ENCODE measurements around the gene CRELD2. TPM values are rescaled to one million over a fixed set of nuclear protein-coding genes. Genes with fewer than 3 reads are reported as not detected.

CRELD2 gene
- total RNA-seq, 4 donors from 2014 or later, result 44.8 to 80.4 (median 65.1) TPM

GRCh38 chr22:49930596-49931412 is 12.4 kb downstream of the CRELD2 start:
- Histone ChIP-seq H3K27ac (peak overlapping the region; percentile 22 to 98 (median 66)), H3K4me1 (peaks cover 0 to 63% (median 41%) of the 10 kb centered on the region in 4 donors)

GRCh38 chr22:49933236-49934159 is 15.1 kb downstream of the CRELD2 start:
- peak overlapping the region in 1 of 4 donors; percentile 60 for H3K4me3 ChIP-seq
- TF ChIP-seq EP300 (IDR thresholded peaks at IDR 0.05), result peak in 1 of 2 donors; percentile 91
- TF ChIP-seq CTCF (IDR thresholded peaks at IDR 0.05), result peak in 2 of 5 experiments; percentile 17 to 28
- TF ChIP-seq POLR2A (IDR thresholded peaks at IDR 0.05), result peak in 1 of 2 donors; percentile 40
- WGBS, 2 donors, result 67 to 76% methylated on average over 27 of the region's 27 CpGs
- no peaks in the 10 kb centered on the region for H3K9me3 ChIP-seq
- no peaks in the 10 kb centered on the region for H3K36me3 ChIP-seq
- peak; percentile 74 to 75 for DNase-seq (ENCODE audit: low spot score in 2 of 2)
- peak overlapping the region; percentile 91 to 98 (median 96) for H3K27ac ChIP-seq
- H3K27me3 ChIP-seq, result peaks cover 0 to 7% of the 10 kb centered on the region in 2 donors
- H3K4me1 ChIP-seq, result peaks cover 0 to 90% (median 61%) of the 10 kb centered on the region in 4 donors

More at GRCh38 chr22:49930596-49931412, 12.4 kb downstream of the CRELD2 start:
- Histone ChIP-seq H3K36me3 (peaks cover 0 to 16% (median 0%) of the 10 kb centered on the region in 3 donors), H3K4me3 (no peak overlapping the region), H3K27me3 (peaks cover 0 to 7% of the 10 kb centered on the region in 2 donors), H3K9me3 (no peaks in the 10 kb centered on the region)
- TF ChIP-seq CTCF (IDR thresholded peaks at IDR 0.05) (peak; percentile 48 to 74 (median 66)), EP300 (IDR thresholded peaks at IDR 0.05) (peak in 1 of 2 donors; percentile 82), POLR2A (IDR thresholded peaks at IDR 0.05) (no peak)
- 62 to 68% methylated on average over 12 to 13 of the region's 14 CpGs for WGBS, 2 donors
- peak; percentile 61 to 72 for DNase-seq (ENCODE audit: low spot score in 2 of 2)

- Histone ChIP-seq H3K27ac (peak overlapping the region; percentile 91 to 98 (median 96)), H3K4me1 (peaks cover 0 to 93% (median 61%) of the 10 kb centered on the region in 4 donors), H3K27me3 (no peaks in the 10 kb centered on the region), H3K4me3 (peak overlapping the region; percentile 39 to 60 (median 52)), H3K36me3 (no peaks in the 10 kb centered on the region), H3K9me3 (no peaks in the 10 kb centered on the region)
- WGBS, 2 donors, result 60 to 77% methylated on average over 13 to 21 of the region's 24 CpGs
- TF ChIP-seq EP300 (IDR thresholded peaks at IDR 0.05) (peak in 1 of 2 donors; percentile 67), CTCF (IDR thresholded peaks at IDR 0.05) (no peak), POLR2A (IDR thresholded peaks at IDR 0.05) (no peak)
- DNase-seq (ENCODE audit: low spot score in 2 of 2), result peak in 1 of 2 donors; percentile 37
Observed at GRCh38 chr22:49934160-49934890, 15.9 kb downstream of the CRELD2 start.

- peak; percentile 62 to 78 for DNase-seq (ENCODE audit: low spot score in 2 of 2)
- WGBS, 2 donors, result 20% methylated on average over 18 of the region's 56 CpGs; no CpG with 5 or more reads in 1 of the 2 donors
- H3K27me3 ChIP-seq, result no peaks in the 10 kb centered on the region
- peak overlapping the region; percentile 91 to 98 (median 96) for H3K27ac ChIP-seq
- H3K4me3 ChIP-seq, result peak overlapping the region; percentile 39 to 60 (median 52)
- H3K9me3 ChIP-seq, result no peaks in the 10 kb centered on the region
- no peaks in the 10 kb centered on the region for H3K36me3 ChIP-seq
- no peak for TF ChIP-seq CTCF (IDR thresholded peaks at IDR 0.05)
- no peak for TF ChIP-seq POLR2A (IDR thresholded peaks at IDR 0.05)
- TF ChIP-seq EP300 (IDR thresholded peaks at IDR 0.05), result no peak
- H3K4me1 ChIP-seq, result peaks cover 0 to 89% (median 59%) of the 10 kb centered on the region in 4 donors
Observed at GRCh38 chr22:49934891-49935557, 16.6 kb downstream of the CRELD2 start.

Measured in tibial nerve (tissue), 4 donors.